ENCODE measurements around the gene PARD3.

PARD3 gene

DNA sequence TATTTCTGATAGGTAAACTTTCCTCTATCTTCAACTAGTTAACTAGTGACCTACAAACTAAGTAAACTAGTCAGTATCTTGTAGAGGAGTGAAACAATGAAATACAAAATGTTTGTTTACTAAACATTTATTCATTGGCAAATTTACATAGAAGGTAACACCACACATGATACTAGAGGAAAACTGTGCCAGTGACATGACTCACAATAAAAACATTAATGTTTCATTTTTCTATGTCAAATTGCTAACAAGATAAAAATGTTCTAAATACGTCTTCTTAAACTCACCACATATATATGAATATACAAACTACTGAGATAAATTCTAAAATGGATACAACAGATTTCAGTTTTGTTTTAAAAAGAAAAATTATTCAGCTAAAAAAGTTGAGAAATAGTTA, 471.3 kb downstream of the PARD3 start:
- no peak for DNase-seq (ENCODE audit: low read depth)

GRCh38 chr10:34341473-34341872, 473.6 kb downstream of the PARD3 start:
- DNase-seq (ENCODE audit: low read depth): no peak

- no peak for DNase-seq (ENCODE audit: low read depth)
Measured at GRCh38 chr10:34340934-34341333, 474.2 kb downstream of the PARD3 start.

DNA sequence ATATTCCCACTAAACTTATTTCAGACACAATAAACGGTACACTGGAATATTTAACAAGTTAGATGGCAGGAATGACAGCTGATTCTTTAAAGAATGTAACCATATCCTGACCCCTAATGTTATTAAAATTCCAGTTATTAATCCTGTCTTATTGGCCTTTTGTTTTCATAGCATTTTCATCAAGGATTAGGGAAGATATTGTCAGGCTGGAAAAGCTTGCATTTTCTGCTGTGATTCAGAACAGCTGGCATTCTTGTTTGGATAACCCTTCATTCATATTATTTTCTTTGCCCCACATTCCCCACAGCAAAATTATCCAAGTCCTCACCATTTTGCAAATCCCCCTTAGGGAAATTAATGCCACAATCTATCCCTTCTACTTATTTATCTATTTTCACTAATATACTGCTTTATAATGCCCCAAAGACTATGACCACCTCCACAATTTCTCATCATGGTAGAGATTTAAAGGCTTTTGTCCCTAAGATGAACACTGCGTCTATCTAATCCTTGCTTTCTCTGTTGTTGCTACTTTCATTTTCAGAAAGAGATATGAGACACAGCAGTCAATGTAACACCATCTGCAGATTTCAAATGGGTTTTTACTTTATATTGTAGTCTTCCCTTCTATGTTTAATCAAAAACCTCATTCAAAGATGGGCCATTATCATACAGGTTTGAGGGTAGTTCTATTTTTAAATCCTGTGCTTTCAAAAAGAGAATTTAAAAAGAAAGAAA, 475.1 kb downstream of the PARD3 start:
- DNase-seq (ENCODE audit: low read depth): no peak

DNA sequence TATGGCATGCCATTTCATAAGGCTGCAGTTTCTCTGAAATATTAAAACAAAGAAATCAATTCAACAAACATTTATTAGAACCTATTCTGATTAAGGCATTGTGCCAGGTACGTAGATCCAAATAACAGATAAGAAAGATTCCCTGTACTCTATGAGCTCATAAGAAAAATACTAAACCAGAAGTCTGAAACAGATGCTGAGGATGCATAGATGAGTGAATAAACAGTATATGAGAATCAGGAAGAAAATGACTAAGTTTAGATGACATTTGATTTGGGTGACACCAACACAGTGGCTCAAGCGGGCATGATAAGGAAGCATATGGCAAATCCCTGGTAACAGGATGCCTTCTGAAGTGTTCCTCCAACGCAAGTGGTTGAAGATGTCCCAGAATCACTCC, 477.2 kb downstream of the PARD3 start:
- DNase-seq (ENCODE audit: low read depth): no peak

GRCh38 chr10:34335960-34336690, 479.0 kb downstream of the PARD3 start:
- DNase-seq (ENCODE audit: low read depth): no peak

DNA sequence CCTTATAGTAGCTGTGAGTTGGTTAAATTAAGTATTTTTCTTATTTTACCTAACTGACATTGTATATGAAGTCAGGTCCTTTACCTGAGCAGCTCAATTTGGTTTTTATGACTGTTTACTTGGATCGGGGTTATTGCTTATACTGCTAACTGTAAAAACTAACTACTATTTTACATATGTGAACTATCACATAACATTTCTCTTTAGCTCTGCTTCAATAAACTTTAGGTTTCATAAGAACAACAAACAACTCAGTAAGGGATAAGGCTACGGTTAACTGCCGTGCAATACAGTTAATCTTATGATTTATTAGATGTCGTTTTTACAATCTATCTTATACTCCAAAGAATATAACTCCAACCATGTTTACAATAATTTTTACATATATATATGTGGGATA, 480.2 kb downstream of the PARD3 start:
- DNase-seq (ENCODE audit: low read depth): no peak

DNA sequence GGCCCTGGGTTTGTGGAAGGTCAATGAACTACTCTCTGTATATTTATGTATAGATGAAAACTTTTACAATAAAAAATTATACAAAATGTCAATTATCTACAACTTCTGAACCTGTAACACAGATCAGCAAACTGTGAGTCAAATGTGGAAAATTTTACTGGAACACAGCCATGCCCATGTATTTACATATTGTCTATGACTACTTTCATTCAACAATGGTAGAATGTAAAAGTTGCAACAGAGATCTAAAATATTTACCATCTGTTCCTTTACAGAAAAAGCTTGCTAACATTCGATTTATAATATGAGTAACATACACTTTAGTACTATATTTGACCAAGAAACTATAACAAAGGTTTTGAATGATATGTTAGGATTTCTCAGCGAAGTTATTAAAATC, 481.6 kb downstream of the PARD3 start:
- DNase-seq (ENCODE audit: low read depth): no peak

DNA sequence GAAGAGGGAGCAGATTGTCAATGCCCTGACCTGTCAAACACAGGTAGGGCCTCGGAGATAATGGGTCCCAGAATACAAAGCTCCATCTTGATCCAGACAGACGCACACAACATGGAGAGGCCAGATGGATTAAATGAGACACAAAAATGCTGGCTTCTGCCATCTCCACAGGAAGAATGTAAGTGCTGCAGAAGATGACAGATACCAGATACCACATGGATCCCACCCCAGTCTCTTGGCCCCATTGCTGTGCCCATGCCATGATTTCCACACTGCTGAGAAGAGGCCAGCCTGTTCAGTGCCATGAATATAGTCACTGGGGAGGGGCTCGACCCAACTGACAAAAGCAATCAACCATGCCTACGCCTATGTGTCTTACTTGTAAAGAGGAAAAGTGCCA, 487.9 kb downstream of the PARD3 start:
- DNase-seq (ENCODE audit: low read depth): no peak

DNA sequence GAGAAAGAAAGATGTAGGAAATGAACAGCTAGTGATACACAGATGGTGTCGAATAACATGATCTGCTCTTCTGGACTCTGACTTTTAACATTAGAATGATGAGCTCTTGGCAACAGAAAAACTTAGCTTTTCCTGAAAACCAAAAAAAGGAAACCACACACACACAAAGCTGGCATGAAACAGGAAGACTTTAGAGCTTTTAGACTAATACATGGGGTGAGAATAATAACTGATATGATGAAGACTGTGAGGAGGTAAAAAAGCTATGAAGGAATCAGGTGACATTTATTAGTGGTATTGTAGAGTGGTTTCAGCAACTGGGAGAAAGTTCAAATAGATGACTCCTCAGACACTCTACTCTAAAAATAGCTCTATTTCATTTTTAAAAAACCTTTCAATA, 491.9 kb downstream of the PARD3 start:
- DNase-seq (ENCODE audit: low read depth): no peak

DNA sequence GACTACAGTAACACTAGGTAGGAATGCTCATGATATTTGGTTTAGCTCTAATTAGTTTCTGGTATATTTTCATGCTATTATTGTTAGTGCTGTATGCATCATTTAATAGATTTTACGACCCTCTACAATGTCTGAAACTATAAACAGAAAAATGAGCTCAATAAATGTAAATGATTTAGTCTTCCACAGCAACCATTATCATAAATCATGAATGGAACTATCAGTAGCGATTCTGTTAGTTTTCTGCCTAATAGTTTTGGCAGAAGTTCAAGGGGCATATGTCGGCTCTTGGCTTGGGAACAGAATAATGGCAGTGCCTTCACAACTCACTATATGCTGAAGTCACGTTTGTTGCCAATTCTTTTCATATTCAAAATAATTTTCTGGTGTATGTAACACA, 494.8 kb downstream of the PARD3 start:
- DNase-seq (ENCODE audit: low read depth): no peak

DNA sequence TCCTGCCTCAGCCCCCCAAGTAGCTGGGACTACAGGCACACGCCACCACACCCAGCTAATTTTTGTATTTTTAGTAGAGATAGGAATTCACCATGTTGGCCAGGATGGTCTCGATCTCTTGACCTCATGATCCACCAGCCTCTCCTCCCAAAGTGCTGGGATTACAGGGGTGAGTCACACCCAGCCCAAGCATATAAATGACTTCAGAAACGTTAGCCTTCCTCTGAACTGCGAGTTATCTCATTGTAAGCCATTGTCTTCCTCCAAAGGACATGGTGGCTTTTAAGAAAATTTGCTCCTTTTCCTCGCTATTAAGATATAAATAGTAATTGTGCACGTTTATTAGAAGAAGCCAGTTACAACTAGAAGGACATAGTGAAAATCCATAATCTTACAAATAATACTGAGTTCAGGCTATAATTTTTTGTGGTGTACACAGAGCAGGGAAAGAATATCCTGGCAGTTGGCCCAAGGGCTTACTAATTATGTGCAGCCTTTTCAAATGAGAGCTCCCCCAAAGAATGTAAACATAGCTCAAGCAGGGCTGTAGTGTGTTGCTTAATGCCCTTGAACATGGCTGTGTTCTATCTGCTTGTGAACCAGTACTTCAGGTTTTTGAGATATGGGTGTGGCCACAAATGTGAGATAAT, 495.8 kb downstream of the PARD3 start:
- no peak for DNase-seq (ENCODE audit: low read depth)

DNA sequence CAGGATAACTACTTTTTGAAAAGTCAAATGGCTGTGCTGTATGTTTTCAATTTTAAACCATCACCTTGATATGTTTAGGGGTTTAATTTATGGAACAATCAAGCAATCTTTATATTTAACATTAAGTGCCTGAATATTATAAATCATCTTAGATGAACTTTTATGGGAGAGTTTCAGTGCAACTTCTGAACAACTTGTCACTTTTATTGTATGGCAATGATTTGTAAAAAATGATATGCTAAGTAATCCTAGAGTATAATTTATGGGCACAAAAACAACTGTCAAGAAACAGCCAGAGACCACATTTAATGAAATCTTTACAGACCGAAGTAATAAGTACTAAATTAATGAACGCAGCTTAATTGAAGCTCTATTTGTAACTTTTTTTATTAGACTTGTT, 498.9 kb downstream of the PARD3 start:
- no peak for DNase-seq (ENCODE audit: low read depth)

DNA sequence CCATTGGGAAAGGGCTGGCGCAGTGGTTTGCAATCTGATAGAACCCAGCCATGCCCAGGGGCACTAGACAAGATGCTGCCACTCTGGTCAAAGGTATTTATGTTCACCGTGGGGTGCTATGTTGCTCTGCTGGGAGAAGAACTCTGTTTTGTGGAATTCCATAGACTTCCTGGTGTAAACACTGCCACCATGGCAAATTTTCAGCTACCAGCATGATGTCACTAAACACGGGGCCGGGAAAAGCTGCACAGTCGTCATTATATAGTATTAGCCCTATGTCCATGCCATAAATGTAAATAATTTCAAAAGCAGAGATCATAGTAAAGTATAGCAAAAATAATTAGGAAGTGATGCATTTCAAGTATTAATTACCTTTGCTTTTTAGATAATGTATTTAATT, 500.6 kb downstream of the PARD3 start:
- DNase-seq (ENCODE audit: low read depth): no peak

GRCh38 chr10:34313888-34314287, 501.2 kb downstream of the PARD3 start:
- no peak for DNase-seq (ENCODE audit: low read depth)

GRCh38 chr10:34313353-34313752, 501.7 kb downstream of the PARD3 start:
- DNase-seq (ENCODE audit: low read depth): no peak

GRCh38 chr10:34311679-34312078, 503.4 kb downstream of the PARD3 start:
- DNase-seq (ENCODE audit: low read depth): no peak

- no peak for DNase-seq (ENCODE audit: low read depth)
Measured at GRCh38 chr10:34310234-34310633, 504.9 kb downstream of the PARD3 start.

DNA sequence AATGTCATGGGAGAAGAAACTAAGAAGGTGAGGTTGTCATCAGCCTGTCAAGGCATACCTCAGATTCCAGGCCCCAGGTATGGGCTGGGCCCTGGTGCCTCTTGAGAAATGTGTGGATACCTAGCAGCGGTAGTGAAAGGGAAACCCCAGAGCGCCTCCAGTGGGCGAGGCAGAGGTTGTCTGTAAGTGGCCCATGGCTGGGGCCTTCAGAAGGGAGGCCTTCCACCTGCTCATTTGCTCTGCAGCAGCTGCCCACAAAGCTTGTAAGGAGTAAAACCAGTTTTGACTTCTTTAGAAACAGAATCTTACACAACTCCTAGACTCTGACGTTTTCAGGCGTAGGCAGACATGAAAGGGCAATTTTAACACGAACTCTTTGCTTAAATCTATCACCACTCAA, 509.9 kb downstream of the PARD3 start:
- no peak for DNase-seq (ENCODE audit: low read depth)

DNA sequence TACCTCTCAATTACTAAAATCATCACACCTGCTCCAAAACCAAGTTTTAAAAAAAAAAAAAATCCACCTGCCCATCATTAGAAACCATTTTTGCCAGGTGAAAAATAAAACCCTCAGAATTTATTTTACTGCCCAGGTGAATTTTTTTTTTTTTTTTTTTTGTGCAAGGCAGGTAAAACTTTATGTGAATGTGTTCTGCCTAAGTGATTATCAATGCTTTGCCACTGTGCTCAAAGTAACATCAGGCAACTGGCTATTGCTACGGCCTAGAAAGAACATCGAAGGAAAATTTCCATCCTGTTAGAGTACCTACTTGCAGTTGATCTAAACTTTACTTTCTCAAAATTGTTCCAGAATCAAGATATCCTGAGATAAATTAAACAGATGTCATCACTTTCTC, 512.1 kb downstream of the PARD3 start:
- no peak for DNase-seq (ENCODE audit: low read depth)

GRCh38 chr10:34299105-34299611, 515.9 kb downstream of the PARD3 start:
- no peak for DNase-seq (ENCODE audit: low read depth)

DNA sequence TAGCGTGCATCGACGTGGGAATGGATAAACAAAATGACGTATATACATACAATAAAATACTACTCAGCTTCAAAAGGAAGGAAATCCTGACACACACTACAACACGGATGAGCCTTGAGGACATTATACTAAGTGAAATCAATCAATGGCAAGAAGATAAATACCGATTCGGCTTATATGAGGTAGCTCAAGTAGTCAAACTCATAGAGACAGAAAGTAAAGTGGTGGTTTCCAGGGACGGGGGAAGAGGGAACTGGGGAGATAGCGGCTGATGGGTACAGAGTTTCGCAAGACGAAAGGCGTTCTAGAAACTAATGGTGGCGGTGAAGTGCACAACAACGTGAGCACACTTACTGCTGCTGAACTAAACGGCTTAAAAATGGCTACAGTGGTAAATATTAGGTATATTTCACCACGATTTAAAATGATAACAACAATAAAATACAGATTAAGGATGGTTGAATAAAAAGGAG, 516.7 kb downstream of the PARD3 start:
- no peak for DNase-seq (ENCODE audit: low read depth)

All from activated T-cell treated with anti-CD3 and anti-CD28 coated beads for 48 hours (primary cell).